ENCODE results near the gene ACVRL1. TPM values are rescaled to one million over a fixed set of nuclear protein-coding genes. Genes with fewer than 3 reads are reported as not detected.

Gene ACVRL1
- total and polyA plus RNA-seq, 9 of the 15 experiments (the other 6 are each of a cell fraction or from before 2014, with no cell fraction given) = 0.07 to 1.4 (median 0.30) TPM

GRCh38 chr12:51883998-51884675 is 23.2 kb upstream of the ACVRL1 start (continued):
- TF ChIP-seq TAF7 (tag; IDR thresholded peaks at IDR 0.05) (no peak; the same call in 1 of the 2 replicates), ZNF263 (CRISPR knock-in tag; IDR thresholded peaks at IDR 0.05; ENCODE audit: borderline replicate concordance) (no peak), E2F8 (IDR thresholded peaks at IDR 0.05; ENCODE audit: low read depth, partially characterized antibody) (no peak), TGIF2 (CRISPR knock-in tag; IDR thresholded peaks at IDR 0.05) (no peak), ZNF184 (CRISPR knock-in tag; IDR thresholded peaks at IDR 0.05) (no peak), POLR2H (tag; IDR thresholded peaks at IDR 0.05; ENCODE audit: low read depth) (peak; percentile 58), ZBTB17 (CRISPR knock-in tag; IDR thresholded peaks at IDR 0.05) (0 out of 2 replicates have a peak, but pooled peaks have one; percentile 5), RHOXF2B (CRISPR knock-in tag; conservative IDR thresholded peaks at IDR 0.05) (no peak), HMG20B (CRISPR knock-in tag; IDR thresholded peaks at IDR 0.05) (no peak), ZNF778 (CRISPR knock-in tag; IDR thresholded peaks at IDR 0.05) (no peak), MBD1 (CRISPR knock-in tag; IDR thresholded peaks at IDR 0.05) (no peak), CBX8 (IDR thresholded peaks at IDR 0.05; ENCODE audit: borderline replicate concordance, extremely low read depth, low read depth, low read length, poor library complexity, severe bottlenecking) (no peak), MTA2 (IDR thresholded peaks at IDR 0.05; ENCODE audit: low read depth) (no peak), CCAR2 (IDR thresholded peaks at IDR 0.05; ENCODE audit: low read depth, low read length) (no peak), NKRF (IDR thresholded peaks at IDR 0.05; ENCODE audit: borderline replicate concordance) (no peak), HDAC8 (tag; IDR thresholded peaks at IDR 0.05) (peak; percentile 51; the same call in 1 of the 2 replicates), ZNF780A (CRISPR knock-in tag; IDR thresholded peaks at IDR 0.05) (no peak)
